Naive B cell (primary cell): ENCODE data around the gene QDPR. TPM values are rescaled to one million over a fixed set of nuclear protein-coding genes. Genes with fewer than 3 reads are reported as not detected.
"Not testable (repeated sequence)": the region's sequence is repeated elsewhere in the genome, so short reads cannot be mapped to it uniquely, and the experiment has no call there.

Experiments used
- ATAC-seq, 2 donors: fragments of 150-1000 bp; cut with Tn5 transposase; 2 replicates each; pipeline ENCODE4 v1.10.0; 2021; ENCODE audit warnings: low read depth in 2 of 2, mild to moderate bottlenecking in 2 of 2, moderate library complexity in 2 of 2
- DNase-seq: peaks from one replicate; pipeline ENCODE4 v3.0.0; 2022
- H3K27ac Mint-ChIP-seq, 6 donors: one replicate each; pipeline ENCODE4 v1.8.0; 2020 to 2022; ENCODE audit warnings: mild to moderate bottlenecking in 6 of 6, mixed read lengths in 6 of 6, moderate library complexity in 5 of 6, inconsistent platforms in 2 of 6
- H3K27me3 Mint-ChIP-seq, 3 donors: one replicate each; pipeline ENCODE4 v1.8.0; 2021 to 2022; ENCODE audit warnings: mixed read lengths in 3 of 3, mild to moderate bottlenecking in 1 of 3
- H3K36me3 Mint-ChIP-seq, 2 donors: one replicate each; pipeline ENCODE4 v1.8.0; 2020 to 2022; ENCODE audit warnings: mixed read lengths in 2 of 2, inconsistent platforms in 1 of 2, mild to moderate bottlenecking in 1 of 2
- H3K4me1 Mint-ChIP-seq, 3 donors: one replicate each; pipeline ENCODE4 v1.8.0; 2020 to 2022; ENCODE audit warnings: mixed read lengths in 3 of 3, inconsistent platforms in 1 of 3, mild to moderate bottlenecking in 1 of 3, moderate library complexity in 1 of 3
- H3K4me3 Mint-ChIP-seq, 8 donors: one replicate each; pipeline ENCODE4 v1.8.0; 2020 to 2022; ENCODE audit warnings: mild to moderate bottlenecking in 8 of 8, mixed read lengths in 8 of 8, moderate library complexity in 8 of 8, inconsistent platforms in 2 of 8
- H3K9me3 Mint-ChIP-seq, 7 donors: one replicate each; pipeline ENCODE4 v1.8.0; 2020 to 2022; ENCODE audit warnings: mixed read lengths in 7 of 7, mild to moderate bottlenecking in 5 of 7, inconsistent platforms in 2 of 7, moderate library complexity in 1 of 7
- polyA plus RNA-seq, 6 donors: library from polyadenylated mRNA; unstranded; fragments of 300-500 nt; fragmentation: Illumina TruSeq; gene quantifications; one replicate each; pipeline ENCODE4 v1.2.3, GENCODE V29; 2021; ENCODE audit warnings: low read depth in 6 of 6

Gene QDPR
- polyA plus RNA-seq, 6 donors from 2014 or later, result 9.7 to 21.8 (median 13.0) TPM

- no peak for DNase-seq
- no peak for ATAC-seq
- Mint-ChIP-seq H3K36me3 (no peaks in the 10 kb centered on the region), H3K4me3 (no peak overlapping the region), H3K27me3 (no peaks in the 10 kb centered on the region), H3K9me3 (no peaks in the 10 kb centered on the region), H3K27ac (peak overlapping the region in 1 of 6 donors; percentile 14), H3K4me1 (peaks cover 0 to 5% (median 0%) of the 10 kb centered on the region in 3 donors)
Measured at GRCh38 chr4:17469931-17470674, 41.8 kb downstream of the QDPR start.

- H3K27ac Mint-ChIP-seq, result peak overlapping the region in 1 of 6 donors; percentile 15
- no peaks in the 10 kb centered on the region for H3K27me3 Mint-ChIP-seq
- no peak for DNase-seq
- peaks cover 0 to 2% (median 0%) of the 10 kb centered on the region in 7 donors for H3K9me3 Mint-ChIP-seq
- no peaks in the 10 kb centered on the region for H3K36me3 Mint-ChIP-seq
- no peak for ATAC-seq
- H3K4me3 Mint-ChIP-seq, result no peak overlapping the region
- peaks cover 0 to 5% (median 0%) of the 10 kb centered on the region in 3 donors for H3K4me1 Mint-ChIP-seq
Measured at GRCh38 chr4:17468619-17469221, 43.2 kb downstream of the QDPR start.

- H3K4me3 Mint-ChIP-seq, result no peak overlapping the region
- DNase-seq (no peak), ATAC-seq (no peak)
- H3K9me3 Mint-ChIP-seq, result peaks cover 0 to 5% (median 0%) of the 10 kb centered on the region in 7 donors
- H3K27me3 Mint-ChIP-seq, result no peaks in the 10 kb centered on the region
- H3K27ac Mint-ChIP-seq, result no peak overlapping the region
- no peaks in the 10 kb centered on the region for H3K36me3 Mint-ChIP-seq
- H3K4me1 Mint-ChIP-seq, result no peaks in the 10 kb centered on the region
Measured at GRCh38 chr4:17463606-17464005, 48.3 kb downstream of the QDPR start.

GRCh38 chr4:17450269-17450804 lies 61.6 kb downstream of the QDPR start:
- H3K27ac Mint-ChIP-seq, result no peak overlapping the region
- H3K9me3 Mint-ChIP-seq, result peaks cover 0 to 12% (median 5%) of the 10 kb centered on the region in 7 donors
- peaks cover 0 to 10% of the 10 kb centered on the region in 2 donors for H3K36me3 Mint-ChIP-seq
- H3K27me3 Mint-ChIP-seq, result peaks cover 3 to 21% (median 15%) of the 10 kb centered on the region in 3 donors
- H3K4me1 Mint-ChIP-seq, result no peaks in the 10 kb centered on the region
- ATAC-seq, result no peak
- no peak overlapping the region for H3K4me3 Mint-ChIP-seq
- no peak for DNase-seq

GRCh38 chr4:17448689-17449088 lies 63.2 kb downstream of the QDPR start:
- Mint-ChIP-seq H3K4me1 (no peaks in the 10 kb centered on the region), H3K9me3 (peaks cover 4 to 20% (median 8%) of the 10 kb centered on the region in 7 donors), H3K36me3 (peaks cover 0 to 7% of the 10 kb centered on the region in 2 donors), H3K4me3 (no peak overlapping the region), H3K27ac (no peak overlapping the region), H3K27me3 (peaks cover 3 to 21% (median 15%) of the 10 kb centered on the region in 3 donors)
- DNase-seq (no peak), ATAC-seq (no peak)

- ATAC-seq (peak; percentile 41), DNase-seq (no peak)
- Mint-ChIP-seq H3K27me3 (peaks cover 8 to 21% (median 15%) of the 10 kb centered on the region in 3 donors), H3K36me3 (peaks cover 0 to 6% of the 10 kb centered on the region in 2 donors), H3K4me3 (no peak overlapping the region), H3K27ac (no peak overlapping the region), H3K4me1 (no peaks in the 10 kb centered on the region), H3K9me3 (peaks cover 4 to 29% (median 9%) of the 10 kb centered on the region in 7 donors)
Measured at GRCh38 chr4:17447675-17448298, 64.1 kb downstream of the QDPR start.

- no peak overlapping the region for H3K27ac Mint-ChIP-seq
- DNase-seq (no peak), ATAC-seq (no peak)
- no peaks in the 10 kb centered on the region for H3K36me3 Mint-ChIP-seq
- peaks cover 2 to 29% (median 6%) of the 10 kb centered on the region in 7 donors for H3K9me3 Mint-ChIP-seq
- no peaks in the 10 kb centered on the region for H3K4me1 Mint-ChIP-seq
- no peak overlapping the region for H3K4me3 Mint-ChIP-seq
- H3K27me3 Mint-ChIP-seq, result peaks cover 9 to 14% (median 9%) of the 10 kb centered on the region in 3 donors
Measured at GRCh38 chr4:17447056-17447455, 64.8 kb downstream of the QDPR start.

- not testable (repeated sequence) for H3K27me3 Mint-ChIP-seq, H3K36me3 Mint-ChIP-seq
Measured at GRCh38 chr4:17442477-17442876, 69.4 kb downstream of the QDPR start.

GRCh38 chr4:17437396-17437795 lies 74.5 kb downstream of the QDPR start:
- no peak overlapping the region for H3K4me3 Mint-ChIP-seq
- ATAC-seq, result no peak
- H3K36me3 Mint-ChIP-seq, result no peaks in the 10 kb centered on the region

More at GRCh38 chr4:17442477-17442876, 69.4 kb downstream of the QDPR start:
- DNase-seq, H3K27ac Mint-ChIP-seq, H3K4me1 Mint-ChIP-seq, H3K4me3 Mint-ChIP-seq, ATAC-seq: not testable (repeated sequence)
- peaks cover 2 to 46% (median 6%) of the 10 kb centered on the region in 7 donors for H3K9me3 Mint-ChIP-seq

GRCh38 chr4:17436750-17437090 lies 75.2 kb downstream of the QDPR start:
- Mint-ChIP-seq H3K9me3 (peaks cover 0 to 19% (median 5%) of the 10 kb centered on the region in 7 donors), H3K4me1 (no peaks in the 10 kb centered on the region), H3K36me3 (no peaks in the 10 kb centered on the region), H3K27ac (no peak overlapping the region), H3K4me3 (no peak overlapping the region), H3K27me3 (no peaks in the 10 kb centered on the region)
- ATAC-seq, result no peak
- DNase-seq, result no peak

More at GRCh38 chr4:17437396-17437795, 74.5 kb downstream of the QDPR start:
- Mint-ChIP-seq H3K27me3 (no peaks in the 10 kb centered on the region), H3K27ac (no peak overlapping the region), H3K4me1 (no peaks in the 10 kb centered on the region), H3K9me3 (peaks cover 0 to 24% (median 6%) of the 10 kb centered on the region in 7 donors)
- DNase-seq, result no peak

Other genes with a start within 250 kb of the QDPR start
- gene CLRN2, start 3.1 kb upstream of the QDPR start, polyA plus RNA-seq, result not detected
- gene LAP3, start 65.1 kb upstream of the QDPR start, polyA plus RNA-seq, result 10 to 100 TPM; 33.4 to 54.5 (median 40.6) TPM
- gene MED28, start 102.6 kb upstream of the QDPR start, polyA plus RNA-seq, result 10 to 100 TPM; 39.8 to 60.4 (median 48.1) TPM